H1 (cell line): ENCODE data around the gene SUCNR1. TPM values are rescaled to one million over a fixed set of nuclear protein-coding genes. Genes with fewer than 3 reads are reported as not detected.

Experiments
- GABPA ChIP-seq: IDR thresholded peaks from 2 replicates; pipeline ENCODE4 v1.6.1; 2011; ENCODE audit warnings: mild to moderate bottlenecking, low read length, moderate library complexity, borderline replicate concordance; ENCODE audit not compliant: insufficient read depth
- KDM5A ChIP-seq: fragments of 200-600 bp; IDR thresholded peaks from 2 replicates; pipeline ENCODE4 v1.7.1; 2012; ENCODE audit warnings: mild to moderate bottlenecking, low read length, inconsistent platforms, mixed read lengths
- SP1 ChIP-seq: IDR thresholded peaks from 2 replicates; pipeline ENCODE4 v1.6.1; 2011; ENCODE audit warnings: low read depth, low read length
- polyA plus RNA-seq, 7 experiments: library from polyadenylated mRNA; depleted of rRNA in 3 of 7; stranded (reverse) in 5 of 7; unstranded in 2 of 7; fragments of >200 nt in 5 of 7; fragments of 200-250 nt in 2 of 7; gene quantifications; 1 replicate in 5 of 7; 2 replicates in 1 of 7; 4 replicates in 1 of 7; pipeline versions ENCODE4 v1.2.1 to v1.2.3, GENCODE V29; 2011 to 2013; ENCODE audit warnings: missing spikeins in 2 of 7, mixed read lengths in 2 of 7
- total RNA-seq: library from RNA; stranded (reverse); fragmentation: NEBNext Ultra II Directional; extraction: Animal tissue kit (Norgen Biotek cat#: 25700); gene quantifications from 2 replicates; pipeline ENCODE4 v1.2.1, GENCODE V29; 2021
- TF ChIP-seq, protein P1 (sequence below): IDR thresholded peaks from 2 replicates; pipeline ENCODE4 v1.6.1; 2012; ENCODE audit warnings: low read length, inconsistent platforms

Gene SUCNR1
- total and polyA plus RNA-seq, 2 of the 8 experiments (the other 6 are each of a cell fraction or from before 2014, with no cell fraction given) = not detected

DNA sequence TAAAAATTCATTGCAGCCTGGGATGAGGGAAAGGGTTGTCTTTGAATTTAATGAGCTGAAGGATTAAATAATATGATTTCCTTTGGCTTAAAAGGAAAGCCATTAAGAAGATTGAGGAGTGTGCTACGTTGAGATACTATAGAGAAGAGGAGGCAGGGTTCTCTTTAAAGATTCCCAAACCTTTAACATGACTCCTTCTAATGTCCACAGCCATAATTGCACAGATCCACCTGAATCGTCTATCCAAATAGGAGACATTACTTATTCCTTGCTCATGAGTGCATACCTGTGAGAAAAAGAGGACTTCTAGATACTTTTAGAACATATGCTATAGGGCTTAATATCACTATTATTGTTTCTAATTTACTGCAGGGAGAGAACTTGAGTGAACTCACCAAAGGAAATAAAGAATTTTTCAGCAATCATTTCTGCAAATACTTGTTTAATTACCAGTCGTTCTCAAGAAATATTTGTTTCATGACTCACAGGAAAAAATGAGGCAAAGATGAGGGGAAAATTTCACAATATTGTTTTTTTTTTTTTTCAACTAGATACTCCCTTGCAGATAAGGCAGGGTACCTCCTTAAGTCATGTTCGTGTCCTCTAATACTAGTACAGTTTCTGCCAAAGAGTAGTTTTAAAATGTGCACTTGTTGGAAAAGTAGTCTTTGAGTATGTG lies 8.9 kb upstream of the SUCNR1 start (continued):
- TF ChIP-seq, protein P1, sequence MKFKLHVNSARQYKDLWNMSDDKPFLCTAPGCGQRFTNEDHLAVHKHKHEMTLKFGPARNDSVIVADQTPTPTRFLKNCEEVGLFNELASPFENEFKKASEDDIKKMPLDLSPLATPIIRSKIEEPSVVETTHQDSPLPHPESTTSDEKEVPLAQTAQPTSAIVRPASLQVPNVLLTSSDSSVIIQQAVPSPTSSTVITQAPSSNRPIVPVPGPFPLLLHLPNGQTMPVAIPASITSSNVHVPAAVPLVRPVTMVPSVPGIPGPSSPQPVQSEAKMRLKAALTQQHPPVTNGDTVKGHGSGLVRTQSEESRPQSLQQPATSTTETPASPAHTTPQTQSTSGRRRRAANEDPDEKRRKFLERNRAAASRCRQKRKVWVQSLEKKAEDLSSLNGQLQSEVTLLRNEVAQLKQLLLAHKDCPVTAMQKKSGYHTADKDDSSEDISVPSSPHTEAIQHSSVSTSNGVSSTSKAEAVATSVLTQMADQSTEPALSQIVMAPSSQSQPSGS = no peak
- TF ChIP-seq SP1 = no peak
- TF ChIP-seq GABPA = no peak
- TF ChIP-seq KDM5A = no peak
